CD4-positive, alpha-beta T cell (primary cell): ENCODE results near the gene NCKAP5. TPM values are rescaled to one million over a fixed set of nuclear protein-coding genes. Genes with fewer than 3 reads are reported as not detected.

ENCODE experiments used
- ATAC-seq: fragments of 200-7000 bp; cut with Tn5 transposase; one replicate; pipeline ENCODE4 v1.10.0; 2022; ENCODE audit warnings: mild to moderate bottlenecking; ENCODE audit not compliant: poor library complexity
- CTCF ChIA-PET: fragments of 350-600 bp; sonication (Branson Sonifier 250); formaldehyde crosslinking; loops from one replicate; lab custom pipeline; 2021; ENCODE audit warnings: antibody characterized with exemption, inconsistent platforms; lab: Charles Lee
- POLR2A ChIA-PET: fragments of 350-600 bp; sonication (Branson Sonifier 250); formaldehyde crosslinking; loops from one replicate; lab custom pipeline; 2021; ENCODE audit warnings: antibody characterized with exemption, inconsistent platforms; lab: Charles Lee
- DNase-seq, 14 experiments: peaks; one replicate each; pipeline ENCODE4 v3.0.0-alpha.2; 2013 to 2020; ENCODE audit warnings: mixed read lengths in 2 of 14
- H3K27ac ChIP-seq, 2 donors: one replicate each; pipeline versions ENCODE4 v1.5.1 to v1.7.0; 2013; ENCODE audit warnings: low read length in 2 of 2, low read depth in 1 of 2, mild to moderate bottlenecking in 1 of 2
- H3K27me3 ChIP-seq, 2 experiments: 1 replicate in 1 of 2; 2 replicates in 1 of 2; pipeline versions ENCODE4 v1.6.1 to v1.7.0; 2013; ENCODE audit warnings: low read length in 2 of 2, control low read depth in 1 of 2, mild to moderate bottlenecking in 1 of 2, moderate library complexity in 1 of 2; ENCODE audit not compliant: insufficient read depth in 2 of 2, control insufficient read depth in 1 of 2
- H3K36me3 ChIP-seq: one replicate; pipeline ENCODE4 v1.6.1; 2013; ENCODE audit warnings: low read length, control low read depth; ENCODE audit not compliant: insufficient read depth
- H3K4me1 ChIP-seq: one replicate; pipeline ENCODE4 v1.6.1; 2013; ENCODE audit warnings: low read length, control low read depth; ENCODE audit not compliant: insufficient read depth
- H3K4me3 ChIP-seq: one replicate; pipeline ENCODE4 v1.5.1; 2013; ENCODE audit warnings: mild to moderate bottlenecking, low read length, moderate library complexity
- H3K9me3 ChIP-seq, 2 experiments: 1 replicate in 1 of 2; 2 replicates in 1 of 2; pipeline versions ENCODE4 v1.6.1 to v1.7.0; 2013; ENCODE audit warnings: low read length in 2 of 2, mild to moderate bottlenecking in 2 of 2, control low read depth in 1 of 2, moderate library complexity in 1 of 2; ENCODE audit not compliant: control insufficient read depth in 1 of 2, insufficient read depth in 1 of 2
- H3K27ac Mint-ChIP-seq: one replicate; pipeline ENCODE4 v1.8.0; 2020; ENCODE audit warnings: mixed read lengths
- H3K27me3 Mint-ChIP-seq: one replicate; pipeline ENCODE4 v1.8.0; 2021; ENCODE audit warnings: mixed read lengths
- H3K36me3 Mint-ChIP-seq: one replicate; pipeline ENCODE4 v1.8.0; 2021; ENCODE audit warnings: low read depth, mixed read lengths
- H3K4me1 Mint-ChIP-seq: one replicate; pipeline ENCODE4 v1.8.0; 2021; ENCODE audit warnings: low read depth, mixed read lengths
- H3K4me3 Mint-ChIP-seq: one replicate; pipeline ENCODE4 v1.8.0; 2020; ENCODE audit warnings: mild to moderate bottlenecking, mixed read lengths
- H3K9me3 Mint-ChIP-seq: one replicate; pipeline ENCODE4 v1.8.0; 2020; ENCODE audit warnings: mixed read lengths
- CTCF ChIP-seq: fragments of 200-600 bp; IDR thresholded peaks from one replicate; pipeline ENCODE4 v1.8.0; 2022; ENCODE audit warnings: antibody characterized with exemption, mild to moderate bottlenecking
- intact Hi-C, 2 experiments: fragments of 100-400 bp; cut with DNase I in 1 of 2; cut with micrococcal nuclease in 1 of 2; formaldehyde crosslinking; loops; one replicate each; pipeline versions ENCODE4 v1.15.1 to v1.9.0; 2023 to 2025; cut with DNase I, micrococcal nuclease
- total RNA-seq, 174 experiments: library from RNA in 2 of 174; stranded (reverse) in 2 of 174; gene quantifications; one replicate each; pipeline ENCODE4 v1.2.3 and lab custom pipeline; 2021 to 2026

NCKAP5 gene
- total RNA-seq, 2 experiments from 2014 or later, result not detected

- Histone ChIP-seq H3K36me3 (no peaks in the 10 kb centered on the region), H3K27ac (no peak overlapping the region), H3K27me3 (no peaks in the 10 kb centered on the region), H3K9me3 (peaks cover 0 to 9% of the 10 kb centered on the region in 2 experiments), H3K4me3 (no peak overlapping the region), H3K4me1 (no peaks in the 10 kb centered on the region)
- ATAC-seq (no peak), DNase-seq (no peak)
- no peaks in the 10 kb centered on the region for H3K36me3 Mint-ChIP-seq
- peaks cover 8% of the 10 kb centered on the region for H3K9me3 Mint-ChIP-seq
- no peak for TF ChIP-seq CTCF
- no peaks in the 10 kb centered on the region for H3K4me1 Mint-ChIP-seq
- ChIA-PET CTCF (no interaction called here), POLR2A (no interaction called here)
- no peak overlapping the region for H3K4me3 Mint-ChIP-seq
- intact Hi-C loops, result no loop called here
- no peaks in the 10 kb centered on the region for H3K27me3 Mint-ChIP-seq
- no peak overlapping the region for H3K27ac Mint-ChIP-seq
These were observed 807.3 kb downstream of the NCKAP5 start for GRCh38 chr2:132760971-132761370.

GRCh38 chr2:132760405-132760804 is 807.9 kb downstream of the NCKAP5 start:
- H3K36me3 ChIP-seq, result no peaks in the 10 kb centered on the region
- peaks cover 0 to 9% of the 10 kb centered on the region in 2 experiments for H3K9me3 ChIP-seq
- H3K4me3 ChIP-seq, result no peak overlapping the region
- CTCF ChIA-PET, result no interaction called here
- POLR2A ChIA-PET, result no interaction called here
- ATAC-seq (no peak), DNase-seq (no peak)
- H3K27me3 Mint-ChIP-seq, result no peaks in the 10 kb centered on the region
- no peaks in the 10 kb centered on the region for H3K27me3 ChIP-seq
- TF ChIP-seq CTCF, result no peak
- H3K27ac Mint-ChIP-seq, result no peak overlapping the region
- H3K4me1 Mint-ChIP-seq, result no peaks in the 10 kb centered on the region
- H3K4me1 ChIP-seq, result no peaks in the 10 kb centered on the region
- H3K9me3 Mint-ChIP-seq, result peaks cover 8% of the 10 kb centered on the region
- no peak overlapping the region for H3K4me3 Mint-ChIP-seq
- no peaks in the 10 kb centered on the region for H3K36me3 Mint-ChIP-seq
- intact Hi-C loops, result no loop called here
- no peak overlapping the region for H3K27ac ChIP-seq

- Mint-ChIP-seq H3K9me3 (peaks cover 7% of the 10 kb centered on the region), H3K27ac (no peak overlapping the region), H3K27me3 (no peaks in the 10 kb centered on the region), H3K4me1 (no peaks in the 10 kb centered on the region), H3K36me3 (no peaks in the 10 kb centered on the region), H3K4me3 (no peak overlapping the region)
- ATAC-seq, result no peak
- Histone ChIP-seq H3K9me3 (peaks cover 0 to 7% of the 10 kb centered on the region in 2 experiments), H3K27ac (no peak overlapping the region), H3K4me1 (no peaks in the 10 kb centered on the region), H3K4me3 (no peak overlapping the region), H3K27me3 (no peaks in the 10 kb centered on the region), H3K36me3 (no peaks in the 10 kb centered on the region)
- no peak for DNase-seq
- intact Hi-C loops, result no loop called here
- ChIA-PET POLR2A (no interaction called here), CTCF (no interaction called here)
- TF ChIP-seq CTCF, result no peak
These were observed 809.3 kb downstream of the NCKAP5 start for GRCh38 chr2:132758995-132759394.
